Suprapubic skin (tissue), 4 donors: ENCODE data around the gene PPP2R1A. TPM values are rescaled to one million over a fixed set of nuclear protein-coding genes. Genes with fewer than 3 reads are reported as not detected.
A peak's percentile ranks its signal among the peaks of the same experiment; 100 is the strongest.

Experiments used
- DNase-seq, 2 donors: peaks; one replicate each; pipeline ENCODE4 v3.0.0-alpha.2; 2019; ENCODE audit warnings: low spot score in 2 of 2
- H3K27ac ChIP-seq: fragments of 200-600 bp; sonication (generic); one replicate; pipeline ENCODE4 v1.5.1; 2019
- H3K27me3 ChIP-seq: fragments of 200-600 bp; sonication (generic); one replicate; pipeline ENCODE4 v1.5.1; 2019
- H3K36me3 ChIP-seq: fragments of 200-600 bp; sonication (generic); one replicate; pipeline ENCODE4 v1.5.1; 2019
- H3K4me1 ChIP-seq: fragments of 200-600 bp; sonication (generic); one replicate; pipeline ENCODE4 v1.5.1; 2019
- H3K4me3 ChIP-seq: fragments of 200-600 bp; sonication (generic); one replicate; pipeline ENCODE4 v1.5.1; 2019; ENCODE audit warnings: mild to moderate bottlenecking
- H3K9me3 ChIP-seq: fragments of 200-600 bp; sonication (generic); one replicate; pipeline ENCODE4 v1.5.1; 2019
- CTCF ChIP-seq, 2 donors: fragments of 200-600 bp in 1 of 2; fragments of 450-650 bp in 1 of 2; sonication (generic) in 1 of 2; IDR thresholded peaks; one replicate each; pipeline ENCODE4 v1.5.1; 2016 to 2019; ENCODE audit warnings: antibody characterized with exemption in 2 of 2, mild to moderate bottlenecking in 1 of 2, moderate library complexity in 1 of 2
- EP300 ChIP-seq: sonication (generic); formaldehyde crosslinking; IDR thresholded peaks from one replicate; pipeline ENCODE4 v1.6.1; 2017; ENCODE audit warnings: antibody characterized with exemption
- POLR2A ChIP-seq, 2 donors: fragments of 450-650 bp; IDR thresholded peaks; one replicate each; pipeline ENCODE4 v1.6.1; 2017; ENCODE audit warnings: antibody characterized with exemption in 2 of 2, mild to moderate bottlenecking in 2 of 2, moderate library complexity in 2 of 2
- POLR2AphosphoS5 ChIP-seq, 3 donors: sonication (generic); formaldehyde crosslinking; IDR thresholded peaks; one replicate each; pipeline ENCODE4 v1.6.1; 2017; ENCODE audit warnings: antibody characterized with exemption in 3 of 3
- WGBS: methylation state at CpG from one replicate; pipeline ENCODE4 v1.1.5; 2018; 5-methylcytosine and 5-hydroxymethylcytosine counted together
- total RNA-seq, 4 donors: library from RNA; depleted of rRNA; stranded (reverse); fragments of >200 nt; gene quantifications; one replicate each; pipeline ENCODE4 v1.1.0, GENCODE V29; 2016

PPP2R1A gene
- total RNA-seq, 4 donors from 2014 or later = 206 to 285 (median 217) TPM

GRCh38 chr19:52170304-52170703 lies 19.5 kb upstream of the PPP2R1A start:
- H3K36me3 ChIP-seq = peaks cover 32% of the 10 kb centered on the region
- peak overlapping the region; percentile 75 for H3K4me3 ChIP-seq
- WGBS = 2% methylated on average over 5 of the region's 5 CpGs
- peaks cover 18% of the 10 kb centered on the region for H3K4me1 ChIP-seq
- H3K9me3 ChIP-seq = no peaks in the 10 kb centered on the region
- no peaks in the 10 kb centered on the region for H3K27me3 ChIP-seq
- DNase-seq = no peak
- no peak overlapping the region for H3K27ac ChIP-seq
- no peak for TF ChIP-seq EP300
- TF ChIP-seq CTCF (IDR thresholded peaks at IDR 0.05) = no peak

GRCh38 chr19:52170863-52171320 lies 19.0 kb upstream of the PPP2R1A start:
- DNase-seq = peak in 1 of 2 donors; percentile 75
- TF ChIP-seq POLR2A (IDR thresholded peaks at IDR 0.05) = no peak
- TF ChIP-seq POLR2AphosphoS5 (IDR thresholded peaks at IDR 0.05) = no peak
- no peak for TF ChIP-seq EP300
- no peak for TF ChIP-seq CTCF (IDR thresholded peaks at IDR 0.05)
- peaks cover 26% of the 10 kb centered on the region for H3K36me3 ChIP-seq
- H3K4me3 ChIP-seq = peak overlapping the region; percentile 75
- H3K27ac ChIP-seq = peak overlapping the region; percentile 84
- no peaks in the 10 kb centered on the region for H3K27me3 ChIP-seq
- WGBS = 0% methylated on average over 22 of the region's 22 CpGs
- H3K4me1 ChIP-seq = peaks cover 18% of the 10 kb centered on the region
- H3K9me3 ChIP-seq = no peaks in the 10 kb centered on the region

GRCh38 chr19:52171321-52172169 lies 18.3 kb upstream of the PPP2R1A start, which contains the start of gene ZNF836:
ZNF836 (minus strand) TSS chr19:52171621; CDS start chr19:52168072, 3,549 bp downstream.
- DNase-seq = peak; percentile 95 to 96
- no peaks in the 10 kb centered on the region for H3K27me3 ChIP-seq
- peak within 1 kb of the TSS; percentile 84 for H3K27ac ChIP-seq
- peaks cover 22% of the 10 kb centered on the region for H3K36me3 ChIP-seq
- H3K4me3 ChIP-seq = peak within 1 kb of the TSS; percentile 75
- 3% methylated on average over 37 of the region's 37 CpGs for WGBS
- no peaks in the 10 kb centered on the region for H3K9me3 ChIP-seq
- TF ChIP-seq EP300 (no peak), POLR2AphosphoS5 (IDR thresholded peaks at IDR 0.05) (peak in 1 of 3 donors; percentile 36)
- peaks cover 18% of the 10 kb centered on the region for H3K4me1 ChIP-seq

- Histone ChIP-seq H3K9me3 (no peaks in the 10 kb centered on the region), H3K36me3 (peaks cover 16% of the 10 kb centered on the region), H3K27me3 (no peaks in the 10 kb centered on the region), H3K4me1 (peaks cover 18% of the 10 kb centered on the region), H3K27ac (no peak overlapping the region), H3K4me3 (no peak overlapping the region)
- no peak for DNase-seq
- TF ChIP-seq EP300 (no peak), POLR2AphosphoS5 (IDR thresholded peaks at IDR 0.05) (no peak), POLR2A (IDR thresholded peaks at IDR 0.05) (no peak)
- WGBS = 82% methylated on average over 1 of the region's 1 CpG
Measured at GRCh38 chr19:52172347-52172746, 17.5 kb upstream of the PPP2R1A start.

GRCh38 chr19:52176574-52176973 lies 13.3 kb upstream of the PPP2R1A start:
- Histone ChIP-seq H3K4me1 (peaks cover 8% of the 10 kb centered on the region), H3K27ac (no peak overlapping the region)
- no peak for DNase-seq

More at GRCh38 chr19:52176574-52176973, 13.3 kb upstream of the PPP2R1A start:
- Histone ChIP-seq H3K36me3 (no peaks in the 10 kb centered on the region), H3K27me3 (no peaks in the 10 kb centered on the region), H3K9me3 (no peaks in the 10 kb centered on the region), H3K4me3 (no peak overlapping the region)
- 82% methylated on average over 10 of the region's 10 CpGs for WGBS
- TF ChIP-seq POLR2AphosphoS5 (IDR thresholded peaks at IDR 0.05) (no peak), POLR2A (IDR thresholded peaks at IDR 0.05) (no peak), EP300 (no peak), CTCF (IDR thresholded peaks at IDR 0.05) (no peak)
